RWPE2 (cell line): ENCODE results near the gene SCO1.

Experiments
- ATAC-seq: fragments of 200-7000 bp; cut with Tn5 transposase; 3 replicates; pipeline ENCODE4 v1.9.1; 2021; ENCODE audit warnings: low read depth
- DNase-seq: peaks from one replicate; pipeline ENCODE4 v3.0.0-alpha.2; 2020; ENCODE audit warnings: low spot score
- H3K27ac ChIP-seq: fragments of 450-650 bp; 2 replicates; pipeline ENCODE4 v1.5.1; 2017; ENCODE audit warnings: mild to moderate bottlenecking; ENCODE audit not compliant: poor library complexity, severe bottlenecking
- H3K27me3 ChIP-seq: fragments of 250-450 bp; sonication (Bioruptor Pico); 2 replicates; pipeline ENCODE4 v1.5.1; 2021; ENCODE audit warnings: mild to moderate bottlenecking, moderate library complexity; ENCODE audit not compliant: insufficient read depth, poor library complexity, severe bottlenecking
- H3K36me3 ChIP-seq: fragments of 250-450 bp; sonication (Bioruptor Pico); 2 replicates; pipeline ENCODE4 v1.5.1; 2020; ENCODE audit warnings: low read depth, mild to moderate bottlenecking, moderate library complexity
- H3K4me1 ChIP-seq: fragments of 250-450 bp; sonication (Bioruptor Pico); 2 replicates; pipeline ENCODE4 v1.5.1; 2021; ENCODE audit warnings: mild to moderate bottlenecking, moderate library complexity; ENCODE audit not compliant: insufficient read depth, poor library complexity, severe bottlenecking
- H3K4me3 ChIP-seq: fragments of 250-450 bp; sonication (Bioruptor Pico); 2 replicates; pipeline ENCODE4 v1.5.1; 2021; ENCODE audit warnings: mild to moderate bottlenecking, moderate library complexity; ENCODE audit not compliant: severe bottlenecking
- H3K9me3 ChIP-seq: fragments of 250-450 bp; sonication (Bioruptor Pico); 2 replicates; pipeline ENCODE4 v1.5.1; 2021; ENCODE audit warnings: mild to moderate bottlenecking, moderate library complexity; ENCODE audit not compliant: severe bottlenecking
- CTCF ChIP-seq: fragments of 450-650 bp; IDR thresholded peaks from one replicate; pipeline ENCODE4 v1.5.1; 2017; ENCODE audit warnings: mild to moderate bottlenecking, moderate library complexity; ENCODE audit not compliant: poor library complexity, severe bottlenecking

SCO1 gene

GRCh38 chr17:10726196-10726595 is 28.9 kb upstream of the SCO1 start:
- ATAC-seq: no peak
- TF ChIP-seq CTCF: no peak
- H3K9me3 ChIP-seq: no peaks in the 10 kb centered on the region
- H3K27ac ChIP-seq: no peak overlapping the region
- DNase-seq: no peak
- no peaks in the 10 kb centered on the region for H3K27me3 ChIP-seq
- no peak overlapping the region for H3K4me3 ChIP-seq
- H3K36me3 ChIP-seq: no peaks in the 10 kb centered on the region
- no peaks in the 10 kb centered on the region for H3K4me1 ChIP-seq

- H3K4me1 ChIP-seq: no peaks in the 10 kb centered on the region
- no peaks in the 10 kb centered on the region for H3K27me3 ChIP-seq
- H3K9me3 ChIP-seq: no peaks in the 10 kb centered on the region
- DNase-seq (no peak), ATAC-seq (no peak)
- no peak for TF ChIP-seq CTCF
- H3K36me3 ChIP-seq: no peaks in the 10 kb centered on the region
- no peak overlapping the region for H3K4me3 ChIP-seq
- no peak overlapping the region for H3K27ac ChIP-seq
Observed at GRCh38 chr17:10725262-10725661, 27.9 kb upstream of the SCO1 start.

- DNase-seq (no peak), ATAC-seq (no peak)
- no peak overlapping the region for H3K27ac ChIP-seq
- H3K4me3 ChIP-seq: no peak overlapping the region
- no peaks in the 10 kb centered on the region for H3K4me1 ChIP-seq
- no peaks in the 10 kb centered on the region for H3K27me3 ChIP-seq
- H3K9me3 ChIP-seq: no peaks in the 10 kb centered on the region
- TF ChIP-seq CTCF: no peak
- no peaks in the 10 kb centered on the region for H3K36me3 ChIP-seq
Observed at GRCh38 chr17:10724546-10725195, 27.3 kb upstream of the SCO1 start.

GRCh38 chr17:10718547-10718946 is 21.2 kb upstream of the SCO1 start:
- H3K4me3 ChIP-seq: no peak overlapping the region
- no peak for TF ChIP-seq CTCF
- ATAC-seq: no peak

GRCh38 chr17:10716218-10716617 is 18.9 kb upstream of the SCO1 start:
- no peak for TF ChIP-seq CTCF
- H3K4me3 ChIP-seq: no peak overlapping the region
- peaks cover 15% of the 10 kb centered on the region for H3K36me3 ChIP-seq
- H3K9me3 ChIP-seq: no peaks in the 10 kb centered on the region
- H3K27ac ChIP-seq: no peak overlapping the region
- ATAC-seq (no peak), DNase-seq (no peak)
- H3K27me3 ChIP-seq: no peaks in the 10 kb centered on the region
- H3K4me1 ChIP-seq: no peaks in the 10 kb centered on the region

More at GRCh38 chr17:10718547-10718946, 21.2 kb upstream of the SCO1 start:
- Histone ChIP-seq H3K27ac (no peak overlapping the region), H3K36me3 (no peaks in the 10 kb centered on the region), H3K27me3 (no peaks in the 10 kb centered on the region), H3K4me1 (no peaks in the 10 kb centered on the region), H3K9me3 (no peaks in the 10 kb centered on the region)
- DNase-seq: no peak
